Measurements from ENCODE around the gene CTNNAL1.
"Not testable (repeated sequence)": the region's sequence is repeated elsewhere in the genome, so short reads cannot be mapped to it uniquely, and the experiment has no call there.

Gene CTNNAL1

DNA sequence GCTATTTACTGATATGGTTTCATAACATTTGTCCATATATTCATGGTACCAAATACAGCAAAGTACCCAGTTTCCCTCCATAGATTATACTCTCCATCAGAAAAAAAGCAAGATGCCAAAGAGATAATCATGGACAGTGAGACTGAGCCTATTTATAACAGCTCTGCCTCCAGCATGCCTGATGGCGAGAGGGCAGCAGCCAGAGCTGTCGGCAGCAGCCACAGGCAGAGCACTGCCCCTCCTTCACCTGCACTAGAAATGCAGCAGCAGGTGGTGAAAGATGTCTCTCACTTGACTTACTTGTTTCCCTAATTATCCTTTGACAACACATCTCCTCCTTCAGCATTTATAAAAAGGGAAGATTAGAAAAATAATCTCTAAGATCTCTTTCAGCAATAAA lies 32.4 kb downstream of the CTNNAL1 start:
- no peak for DNase-seq

DNA sequence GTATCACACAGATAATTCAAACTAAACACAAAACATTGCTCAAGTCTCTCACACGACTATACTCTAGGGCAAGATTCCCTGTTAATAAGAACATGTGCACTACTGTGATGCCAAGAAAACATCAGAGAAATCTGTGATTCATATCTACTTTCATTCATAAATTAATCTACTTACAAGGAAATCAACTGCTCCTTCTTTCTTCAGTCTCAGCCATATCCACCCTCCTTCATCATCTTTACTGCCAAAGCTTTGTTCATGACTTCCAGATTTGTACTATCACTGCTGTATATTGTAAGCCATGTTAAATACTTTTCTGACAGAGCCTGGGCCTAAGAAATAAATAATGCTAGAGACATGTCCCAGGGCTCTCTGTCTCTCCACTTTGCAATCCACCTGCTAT lies 35.1 kb downstream of the CTNNAL1 start:
- DNase-seq: no peak

DNA sequence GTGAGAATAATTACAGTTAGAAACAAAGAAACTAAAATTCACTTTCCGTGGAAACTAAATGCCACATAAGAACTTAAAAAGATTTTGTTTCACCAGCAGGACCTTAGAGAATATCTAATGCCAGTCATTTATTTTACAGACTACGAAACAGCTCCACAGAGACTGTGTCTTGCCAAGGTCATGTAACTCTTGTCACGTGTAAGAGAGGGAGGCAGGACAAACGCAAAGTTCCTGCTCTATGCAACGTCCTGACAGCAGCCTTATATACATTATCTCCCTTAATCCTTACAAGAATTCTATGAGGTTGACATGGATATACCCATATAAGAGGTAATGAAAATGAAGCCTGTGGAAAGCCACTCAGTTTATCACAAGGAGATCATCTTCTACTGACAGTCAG lies 39.4 kb downstream of the CTNNAL1 start:
- no peak for DNase-seq

DNA sequence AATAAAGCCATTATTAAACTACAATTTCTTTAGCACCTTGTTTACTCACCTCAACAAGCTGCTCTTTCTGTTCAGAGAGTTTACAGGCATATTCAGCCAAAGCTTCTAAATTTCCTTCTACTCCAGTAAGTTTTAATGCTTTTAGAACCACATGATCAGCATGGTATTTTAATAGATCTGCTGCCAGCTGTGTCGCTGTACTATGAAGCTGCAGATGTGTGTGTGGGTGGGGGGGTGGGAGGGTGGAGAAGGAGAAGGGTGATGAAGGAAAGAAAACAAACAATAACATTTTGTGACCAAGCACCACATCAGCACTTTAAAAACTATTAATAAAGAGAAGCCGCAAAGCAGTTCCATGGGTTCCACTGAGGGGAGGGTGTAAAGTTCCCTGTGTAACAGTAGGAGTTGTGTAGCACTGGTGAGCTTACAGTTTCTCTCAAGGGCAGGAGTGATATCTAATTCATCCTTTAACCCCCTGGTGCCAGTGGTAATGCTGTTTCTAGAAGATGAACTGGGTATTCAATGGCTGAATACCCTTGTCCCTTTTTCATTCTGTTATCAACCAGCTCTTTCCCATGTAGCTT lies 40.6 kb downstream of the CTNNAL1 start:
- DNase-seq: no peak

DNA sequence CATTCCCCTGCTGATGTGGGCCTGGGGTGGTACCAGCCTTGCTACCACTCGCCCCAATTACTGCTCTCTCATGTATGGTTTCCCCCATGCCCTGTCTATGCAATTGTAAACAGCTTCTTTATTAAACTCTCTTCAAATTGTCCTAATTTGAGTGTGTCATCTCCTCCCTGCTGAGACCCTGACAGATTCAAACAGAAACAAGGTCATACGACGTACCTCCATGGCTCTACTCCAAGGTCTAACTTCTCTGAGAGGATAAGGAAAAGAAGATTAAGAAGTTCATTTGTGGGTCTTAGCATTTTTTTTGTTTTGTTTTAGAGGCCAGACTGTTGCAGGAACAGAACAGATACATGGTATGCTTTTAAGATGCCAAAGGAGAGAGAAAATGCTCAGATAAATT lies 41.1 kb downstream of the CTNNAL1 start:
- DNase-seq: no peak

DNA sequence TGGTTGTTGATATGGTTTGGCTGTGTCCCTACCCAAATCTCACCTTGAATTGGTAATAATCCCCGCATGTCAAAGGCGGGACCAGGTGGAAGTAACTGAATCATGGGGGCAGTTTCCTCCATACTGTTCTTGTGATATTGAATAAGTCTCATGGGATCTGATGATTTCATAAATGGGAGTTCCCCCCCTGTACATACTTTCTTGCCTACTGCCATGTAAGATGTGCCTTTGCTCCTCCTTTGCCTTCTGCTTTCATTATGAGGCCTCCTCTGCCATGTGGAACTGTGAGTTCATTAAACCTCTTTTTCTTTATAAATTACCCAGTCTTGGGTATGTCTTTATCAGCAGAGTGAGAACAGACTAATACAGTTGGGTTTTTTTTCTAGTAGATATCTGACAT lies 41.9 kb downstream of the CTNNAL1 start:
- DNase-seq: not testable (repeated sequence)

DNA sequence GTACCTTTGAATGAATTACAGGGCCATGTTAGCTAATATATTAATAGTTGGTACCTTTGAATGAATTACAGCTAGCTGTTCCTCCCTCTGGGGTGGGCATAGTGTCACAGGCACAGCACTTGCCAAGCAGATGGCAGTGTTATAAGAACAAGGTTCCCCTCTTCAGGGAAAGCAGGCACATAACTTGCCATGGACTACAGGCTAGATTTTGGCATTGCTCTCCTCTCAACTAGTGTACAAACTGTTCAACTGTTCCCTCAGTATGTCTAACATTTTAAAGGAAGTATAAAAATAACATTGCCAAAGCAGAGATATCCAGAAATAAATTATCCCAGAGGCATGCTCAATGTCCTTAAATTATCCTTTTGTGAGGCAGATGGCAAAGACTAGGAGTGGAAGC lies 45.4 kb downstream of the CTNNAL1 start:
- DNase-seq: no peak

DNA sequence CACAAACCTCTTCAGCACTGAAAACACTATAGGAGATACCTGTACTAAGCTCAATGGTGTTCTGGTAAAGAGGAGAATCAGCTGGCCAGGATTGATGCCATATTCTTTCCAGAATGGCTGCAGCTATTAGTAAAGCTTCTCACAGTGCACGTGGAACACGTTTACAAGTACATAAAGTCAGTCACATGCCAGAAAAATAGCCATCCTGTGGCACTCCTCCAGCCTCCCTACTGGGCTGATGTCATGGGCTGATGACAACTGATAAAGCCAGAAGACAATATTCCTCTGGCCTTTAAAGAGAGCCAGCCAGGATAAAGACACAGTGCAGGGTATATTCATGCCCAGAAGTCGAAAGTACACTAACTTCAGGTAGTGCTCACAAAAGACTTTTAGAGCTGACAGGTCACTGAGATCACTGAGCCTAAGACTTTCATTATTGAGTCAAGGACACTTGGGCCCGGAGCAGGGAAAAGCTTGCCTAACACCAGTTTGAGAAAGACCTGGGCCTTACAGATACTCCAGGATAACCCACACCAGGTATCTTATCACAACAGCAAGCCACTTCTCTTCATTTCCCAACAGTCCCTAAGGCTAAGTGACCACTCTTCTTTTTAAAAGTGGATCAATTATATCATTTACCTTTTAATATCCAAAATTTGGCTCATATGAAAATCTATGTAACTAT lies 49.7 kb downstream of the CTNNAL1 start:
- no peak for DNase-seq

DNA sequence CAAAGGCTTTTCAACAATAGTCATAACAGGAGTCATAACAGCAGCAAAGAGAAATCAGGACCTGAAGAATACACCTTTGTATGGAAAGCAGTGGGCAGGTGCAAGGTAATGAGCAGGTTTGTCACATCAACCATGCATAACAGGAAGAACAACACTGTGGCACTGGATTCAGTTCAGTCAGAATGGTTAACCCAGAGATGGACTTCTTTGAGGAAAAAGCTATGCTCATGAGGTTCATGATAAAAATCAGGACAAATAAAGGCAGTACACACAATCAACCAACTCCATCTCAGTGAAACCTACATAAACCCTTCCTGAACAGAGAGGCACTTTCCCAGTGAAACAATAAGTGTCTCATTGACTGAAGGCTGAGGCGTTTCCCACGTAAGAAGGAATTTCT lies 52.1 kb downstream of the CTNNAL1 start:
- no peak for DNase-seq

DNA sequence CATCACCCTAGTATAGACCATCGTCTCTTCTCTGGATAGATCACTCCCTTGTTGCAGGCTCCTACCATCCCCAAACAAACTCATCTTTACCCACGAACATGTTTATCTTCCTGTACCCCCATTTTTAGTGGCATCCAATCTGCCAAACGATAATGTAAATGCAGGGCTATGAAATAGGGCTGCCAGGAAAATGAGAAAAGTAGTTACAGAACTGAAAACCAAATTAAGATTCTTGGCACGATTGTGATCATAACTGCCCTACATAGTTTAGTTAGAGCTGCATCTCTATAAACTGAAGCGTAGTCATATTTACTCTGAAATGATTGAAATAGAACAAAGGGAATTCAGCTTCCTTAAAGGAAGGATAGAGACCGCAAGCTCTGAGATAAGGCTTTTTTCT lies 53.0 kb downstream of the CTNNAL1 start:
- no peak for DNase-seq

DNA sequence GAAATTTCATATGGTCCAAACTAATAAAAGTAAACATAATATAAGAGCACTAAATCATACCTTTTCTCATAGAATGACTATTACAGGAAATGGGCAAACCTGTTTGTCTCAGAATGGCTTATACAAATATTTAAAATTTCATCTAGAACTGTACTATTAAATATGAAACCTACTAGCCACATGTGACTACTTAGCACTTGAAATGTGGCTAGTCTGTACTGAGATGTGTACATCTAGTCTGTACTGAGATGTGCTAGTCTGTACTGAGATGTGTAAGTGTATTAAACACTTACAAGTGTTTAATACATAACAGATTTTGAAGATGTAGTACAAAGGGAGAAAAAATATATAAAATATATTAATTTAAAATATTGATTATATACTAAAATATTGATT lies 56.7 kb downstream of the CTNNAL1 start:
- no peak for DNase-seq

DNA sequence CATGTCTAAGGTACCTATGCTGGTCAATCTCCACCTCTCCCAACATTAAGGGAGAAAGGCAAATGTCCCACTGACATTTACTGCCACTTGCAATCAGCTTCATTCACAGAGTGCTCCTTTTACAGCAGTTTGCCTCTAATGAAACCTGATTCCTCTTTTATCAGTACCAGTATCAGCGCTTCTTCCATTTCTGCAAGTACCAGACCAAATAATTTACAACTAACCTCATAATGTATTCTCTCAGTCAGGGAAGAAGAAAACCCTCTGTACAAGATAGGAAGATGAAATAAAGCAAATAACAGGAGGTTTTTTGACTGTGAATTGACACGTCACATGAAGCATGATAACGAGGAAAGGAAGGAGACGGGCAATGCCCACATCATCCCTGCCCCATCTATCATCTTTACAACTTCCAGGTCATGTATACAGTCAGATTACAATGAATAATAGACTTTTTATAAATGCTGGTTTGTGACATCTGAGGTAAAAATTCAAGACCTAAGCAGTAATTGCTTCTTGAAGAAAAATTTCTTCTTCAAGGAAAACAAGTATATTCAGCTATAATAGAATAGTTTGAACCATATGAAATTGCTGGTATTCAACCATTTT lies 57.2 kb downstream of the CTNNAL1 start:
- DNase-seq: no peak

DNA sequence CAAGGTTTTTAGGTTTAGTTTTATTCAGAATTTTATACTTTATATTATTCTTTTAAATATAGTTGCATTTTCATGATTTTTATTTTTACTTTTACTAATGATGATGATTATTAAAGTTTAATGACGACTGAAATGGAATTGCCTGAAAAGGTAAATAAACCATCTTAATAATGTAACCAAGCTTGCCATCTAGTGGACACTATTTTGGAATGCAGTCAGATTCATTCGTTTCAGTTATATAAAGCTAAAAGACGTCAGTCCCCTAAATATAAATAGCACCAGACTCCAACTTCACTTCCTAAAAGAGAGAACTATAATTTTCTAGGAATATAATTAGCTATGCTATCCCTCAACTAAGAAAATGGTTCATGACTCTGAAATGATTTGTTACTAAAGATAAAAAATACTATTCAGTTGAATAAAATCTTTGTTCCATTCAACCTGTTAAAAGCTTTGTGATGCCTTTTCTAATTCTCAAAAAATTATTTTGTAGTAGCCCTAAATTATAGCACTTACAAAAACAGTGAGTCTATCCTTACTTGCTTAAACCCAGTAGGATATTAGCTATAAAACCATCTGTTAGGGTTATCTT lies 59.2 kb downstream of the CTNNAL1 start:
- DNase-seq: no peak

DNA sequence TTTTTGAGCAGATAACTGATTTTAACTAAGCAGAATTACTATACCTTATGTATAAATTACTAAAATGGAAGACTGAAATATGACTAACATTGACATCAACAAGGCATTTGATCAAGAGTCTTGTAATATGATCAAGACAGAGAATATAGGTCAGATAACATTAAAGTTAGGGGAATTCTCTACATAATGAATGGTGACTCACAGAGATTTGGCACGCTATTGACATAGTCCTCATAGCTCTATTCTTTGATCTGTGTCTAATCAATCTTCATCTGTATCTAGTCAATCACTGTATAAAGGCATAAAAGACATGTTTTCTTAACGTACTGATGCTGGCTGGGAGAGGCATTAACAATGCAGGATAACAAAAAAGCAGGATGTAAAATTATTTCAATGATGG lies 61.7 kb downstream of the CTNNAL1 start:
- no peak for DNase-seq

DNA sequence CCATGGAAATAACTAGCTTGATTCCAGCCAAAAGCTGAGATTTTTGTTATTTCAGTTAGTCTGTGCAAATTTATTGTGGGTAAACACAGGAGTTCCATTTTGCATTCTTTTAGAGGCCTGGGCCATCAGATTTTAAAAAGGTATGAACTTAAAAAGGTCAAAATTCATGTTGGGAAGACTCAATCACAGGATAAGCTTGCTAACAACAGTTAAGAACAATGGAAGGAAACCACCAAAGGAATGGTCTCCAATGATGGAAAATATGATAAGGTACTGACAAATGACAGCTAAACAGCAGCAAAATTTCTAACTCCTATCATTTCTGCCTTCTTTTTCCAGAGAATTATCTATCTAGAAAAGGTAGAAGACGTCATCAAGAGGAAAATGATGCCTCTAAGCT lies 63.1 kb downstream of the CTNNAL1 start:
- DNase-seq: no peak

DNA sequence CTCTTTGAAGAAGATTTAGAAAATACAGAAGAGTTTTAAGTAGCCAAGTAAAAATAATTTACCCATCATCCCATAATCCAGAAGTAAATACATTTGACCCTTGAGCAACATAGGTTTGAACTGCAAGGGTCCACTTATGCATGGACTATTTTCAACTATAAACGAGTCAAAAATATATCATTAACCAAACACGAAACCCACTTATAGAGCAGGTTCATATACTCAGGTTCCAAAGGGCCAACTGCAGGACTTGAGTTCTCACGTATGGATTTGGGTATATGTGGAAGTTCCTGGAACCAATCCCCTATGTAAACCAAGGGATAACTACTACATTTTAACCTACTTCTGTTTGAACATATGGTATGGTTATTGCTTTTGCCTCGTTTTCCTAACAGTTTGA lies 73.3 kb downstream of the CTNNAL1 start:
- no peak for DNase-seq

DNA sequence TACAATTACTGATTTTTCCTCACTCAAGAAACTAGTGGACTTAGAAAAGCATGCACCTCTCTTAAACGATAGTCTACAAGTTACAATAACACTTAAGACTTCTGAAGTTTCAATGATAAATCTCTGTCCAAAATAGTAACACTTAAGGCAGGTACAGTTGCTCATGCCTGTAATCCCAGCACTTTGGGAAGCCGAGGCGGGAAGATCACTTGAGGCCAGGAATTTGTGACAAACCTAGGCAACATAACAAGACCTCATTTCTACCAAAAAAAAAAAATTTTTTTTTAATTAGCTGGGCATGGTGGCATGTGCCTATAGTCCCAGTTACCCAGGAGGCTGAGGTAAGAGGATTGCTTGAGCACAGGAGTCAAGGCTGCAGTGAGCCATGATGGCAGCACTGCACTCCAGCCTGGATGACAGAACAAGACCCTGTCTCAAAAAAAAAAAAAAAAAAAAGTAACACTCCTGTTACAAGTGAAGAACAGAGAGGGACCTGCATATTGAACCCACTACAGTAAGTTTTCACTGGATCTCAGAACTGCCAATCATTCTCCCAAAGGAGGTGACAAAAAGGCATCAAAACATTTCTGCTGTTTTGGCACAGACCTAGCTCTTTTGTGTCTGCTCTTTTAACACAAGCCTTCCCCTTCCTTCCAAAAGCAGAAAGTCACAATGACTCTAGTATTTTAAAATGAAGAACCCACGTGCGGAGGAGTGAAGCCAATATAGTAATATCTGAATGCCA lies 75.6 kb downstream of the CTNNAL1 start:
- DNase-seq: no peak

DNA sequence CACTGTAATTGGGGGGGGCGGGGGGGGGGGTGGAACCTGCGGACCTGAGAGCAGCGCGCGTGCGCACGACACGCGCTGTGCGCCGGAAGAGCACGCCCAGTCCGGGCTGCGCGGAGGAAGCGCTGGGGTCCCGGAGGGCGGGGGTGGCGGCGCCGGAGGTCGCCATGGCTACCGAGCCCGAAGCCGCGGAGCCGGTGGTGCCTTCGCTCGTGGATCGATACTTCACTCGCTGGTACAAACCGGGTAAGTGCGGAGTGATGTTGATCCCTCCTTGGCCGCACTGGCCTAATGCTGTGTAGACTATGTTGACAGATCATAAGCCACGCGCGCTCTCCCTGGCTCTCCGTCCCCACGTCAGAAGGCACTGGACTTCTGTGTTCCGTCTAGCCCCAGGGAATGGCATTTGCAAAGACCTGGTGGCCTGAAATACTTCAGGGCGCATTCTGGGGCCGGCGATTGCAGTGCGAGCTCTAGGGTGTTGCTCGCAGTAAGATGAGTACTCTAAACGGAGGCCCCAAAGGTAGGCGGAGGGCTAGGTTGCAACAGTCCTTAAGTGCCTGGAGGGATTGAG lies 78.9 kb downstream of the CTNNAL1 start, which contains the start of gene ABITRAM:
Gene ABITRAM, plus strand, starts transcription at position 78 of the 571 bp plus-strand sequence. Its CDS starts 87 bp downstream, at position 165.
- DNase-seq: peak; percentile 62

DNA sequence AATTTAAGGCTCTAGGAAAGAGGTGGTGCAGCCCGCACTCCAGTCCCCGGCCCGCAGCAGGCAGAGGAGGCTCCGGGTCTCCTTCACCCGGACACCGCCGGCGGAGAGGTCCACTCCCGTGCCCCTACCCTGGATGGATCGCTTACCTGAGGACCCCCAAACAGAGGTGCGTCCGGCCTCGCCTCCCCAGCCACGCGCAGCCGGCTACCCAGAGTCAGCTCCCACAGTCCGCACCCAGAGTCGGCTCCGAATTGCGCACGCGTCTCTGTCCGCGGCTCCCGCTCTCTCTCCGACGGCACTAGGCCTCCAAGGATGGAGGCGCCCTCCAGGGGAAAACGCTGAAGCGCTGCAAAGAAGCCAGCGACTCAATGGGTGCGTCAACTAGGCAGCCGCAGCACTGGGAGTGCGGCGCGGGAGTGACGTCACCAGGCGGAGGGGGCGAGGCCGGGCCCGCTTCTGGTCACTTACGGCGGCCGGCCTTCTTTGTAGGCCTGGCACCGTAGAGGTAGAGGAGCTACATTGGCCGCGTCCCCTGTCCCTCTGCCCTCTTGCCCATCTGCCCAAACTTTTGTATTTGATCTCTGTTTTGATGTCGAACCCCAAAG lies 79.5 kb downstream of the CTNNAL1 start, which contains the start of gene ELP1:
Gene ELP1, minus strand, starts transcription at position 407 of the 605 bp plus-strand sequence. CDS start 2,978 bp downstream, outside the sequence.
- DNase-seq: peak; percentile 80

DNA sequence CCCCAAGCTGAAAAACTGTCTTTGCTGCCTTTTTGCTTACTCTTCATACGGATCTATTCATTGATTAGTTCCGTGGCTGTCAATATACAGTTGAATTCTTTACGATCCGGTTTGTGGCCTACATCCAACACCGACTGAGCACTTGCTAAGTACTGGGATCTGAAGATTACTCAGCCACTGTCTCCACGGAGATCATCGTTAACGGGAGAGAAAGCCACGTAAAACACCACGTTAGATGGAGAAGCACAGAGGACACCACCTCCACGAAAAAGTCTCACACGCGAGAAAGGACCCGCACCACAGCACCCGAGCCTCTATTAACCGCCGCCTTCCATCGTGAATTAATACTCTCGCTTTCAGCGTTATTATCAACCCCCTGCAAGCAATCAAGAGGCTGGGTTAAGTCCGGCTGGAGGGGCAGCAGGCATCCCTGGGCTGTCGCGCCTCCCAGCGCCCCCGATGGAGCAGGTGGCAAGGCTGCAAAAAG lies 80.0 kb downstream of the CTNNAL1 start:
- DNase-seq: no peak

DNA sequence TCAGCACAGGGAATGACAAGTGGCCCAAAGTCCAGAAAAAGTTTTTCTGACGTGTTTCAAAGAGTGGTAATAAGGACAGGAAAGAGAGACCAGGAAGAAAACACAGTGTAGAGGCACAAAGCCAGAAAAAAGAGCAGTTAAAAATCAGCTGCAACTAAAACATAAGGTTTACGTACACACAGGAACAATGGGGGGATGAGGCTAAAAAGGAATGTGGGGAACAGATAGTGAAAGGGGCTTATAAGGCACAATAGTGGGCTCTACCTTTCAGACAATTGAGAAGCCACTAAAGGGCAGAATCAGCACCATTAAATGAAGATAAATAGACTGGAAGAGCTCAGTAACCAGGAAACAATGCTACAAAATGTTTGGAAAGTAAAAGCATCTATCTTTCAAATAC lies 84.9 kb downstream of the CTNNAL1 start:
- no peak for DNase-seq

DNA sequence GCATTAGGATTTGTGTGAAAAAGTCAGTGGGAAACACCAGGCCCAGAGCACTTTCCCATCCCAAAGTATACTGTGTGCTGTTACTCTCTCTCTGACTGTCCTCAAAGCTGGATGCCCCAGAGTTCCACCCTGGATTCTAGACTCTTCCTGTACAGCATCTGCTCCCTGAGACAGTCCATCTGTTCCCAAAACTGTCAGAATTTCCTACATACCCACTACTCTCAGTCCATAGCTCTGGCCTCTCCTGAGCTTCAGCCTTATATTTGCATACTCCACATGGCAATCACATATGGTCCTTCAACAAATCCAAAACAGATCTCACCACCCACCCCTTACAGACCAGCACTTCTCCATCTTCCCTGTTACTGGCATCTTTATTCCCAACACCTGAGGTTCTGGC lies 88.8 kb downstream of the CTNNAL1 start:
- DNase-seq: no peak

Measured in NK-92 treated with Interleukin-12 subunit alpha and Interleukin-12 subunit beta, amount 100 ng/mL, for 24 hours (cell line).